ENCODE measurements around the gene CLCN7. TPM values are rescaled to one million over a fixed set of nuclear protein-coding genes. Genes with fewer than 3 reads are reported as not detected.
"Not testable (repeated sequence)": the region's sequence is repeated elsewhere in the genome, so short reads cannot be mapped to it uniquely, and the experiment has no call there.

The CLCN7 gene
- total RNA-seq, 6 experiments from 2014 or later: 47.5 to 62.6 (median 51.3) TPM

GRCh38 chr16:1470481-1471251 is 4.2 kb downstream of the CLCN7 start:
- Mint-ChIP-seq H3K4me3 (no peak overlapping the region), H3K9me3 (no peaks in the 10 kb centered on the region), H3K36me3 (ENCODE audit: low read depth) (no peaks in the 10 kb centered on the region), H3K4me1 (ENCODE audit: low read depth) (peaks cover 24% of the 10 kb centered on the region), H3K27me3 (ENCODE audit: insufficient read depth) (peaks cover 1% of the 10 kb centered on the region), H3K27ac (peak overlapping the region; percentile 59; the same call in 1 of the 2 replicates)
- TF ChIP-seq, protein P1, sequence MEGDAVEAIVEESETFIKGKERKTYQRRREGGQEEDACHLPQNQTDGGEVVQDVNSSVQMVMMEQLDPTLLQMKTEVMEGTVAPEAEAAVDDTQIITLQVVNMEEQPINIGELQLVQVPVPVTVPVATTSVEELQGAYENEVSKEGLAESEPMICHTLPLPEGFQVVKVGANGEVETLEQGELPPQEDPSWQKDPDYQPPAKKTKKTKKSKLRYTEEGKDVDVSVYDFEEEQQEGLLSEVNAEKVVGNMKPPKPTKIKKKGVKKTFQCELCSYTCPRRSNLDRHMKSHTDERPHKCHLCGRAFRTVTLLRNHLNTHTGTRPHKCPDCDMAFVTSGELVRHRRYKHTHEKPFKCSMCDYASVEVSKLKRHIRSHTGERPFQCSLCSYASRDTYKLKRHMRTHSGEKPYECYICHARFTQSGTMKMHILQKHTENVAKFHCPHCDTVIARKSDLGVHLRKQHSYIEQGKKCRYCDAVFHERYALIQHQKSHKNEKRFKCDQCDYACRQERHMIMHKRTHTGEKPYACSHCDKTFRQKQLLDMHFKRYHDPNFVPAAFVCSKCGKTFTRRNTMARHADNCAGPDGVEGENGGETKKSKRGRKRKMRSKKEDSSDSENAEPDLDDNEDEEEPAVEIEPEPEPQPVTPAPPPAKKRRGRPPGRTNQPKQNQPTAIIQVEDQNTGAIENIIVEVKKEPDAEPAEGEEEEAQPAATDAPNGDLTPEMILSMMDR (IDR thresholded peaks at IDR 0.05): no peak
- no peak for DNase-seq

DNA sequence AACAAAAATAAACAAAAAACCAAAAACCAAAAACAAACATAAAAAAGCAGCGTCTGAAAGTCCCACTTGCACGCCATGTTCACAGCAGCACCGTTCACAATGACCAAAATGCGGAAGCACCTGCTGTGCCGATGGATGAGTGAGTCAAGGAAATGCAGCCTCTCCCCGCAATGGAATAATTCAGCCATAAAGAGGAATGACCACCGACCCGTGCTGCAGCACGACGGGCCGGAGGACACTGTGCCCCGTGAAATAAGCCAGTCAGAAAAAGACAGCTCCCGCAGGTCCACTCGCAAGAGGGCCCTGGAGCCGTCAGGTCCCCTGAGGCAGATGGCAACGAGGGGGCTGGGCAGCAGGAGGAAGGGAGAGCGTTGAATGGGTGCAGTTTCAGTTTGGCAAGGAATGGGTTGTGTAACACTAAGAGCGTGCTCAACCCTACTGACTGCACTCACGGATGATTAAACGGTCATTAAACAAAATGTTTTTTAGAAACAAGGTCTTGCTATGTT is 5.1 kb downstream of the CLCN7 start:
- TF ChIP-seq, protein P1 (IDR thresholded peaks at IDR 0.05): no peak
- no peak overlapping the region for H3K27ac Mint-ChIP-seq

DNA sequence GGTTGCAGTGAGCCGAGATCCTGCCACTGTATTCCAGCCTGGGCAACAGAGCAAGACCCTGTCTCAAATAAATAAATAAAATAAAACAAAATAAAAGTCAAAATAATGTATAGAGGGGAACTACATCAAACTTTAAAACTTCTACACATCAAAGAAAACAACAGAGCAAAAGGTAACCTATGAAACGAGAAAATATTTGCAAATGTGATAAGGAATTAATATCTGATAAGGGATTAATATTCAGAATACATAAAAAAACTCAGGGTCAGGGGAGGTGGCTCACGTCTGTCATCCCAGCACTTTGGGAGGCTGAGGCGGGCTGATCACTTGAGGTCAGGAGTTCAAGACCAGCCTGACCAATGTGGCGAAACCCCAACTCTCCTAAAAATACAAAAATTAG is 5.7 kb downstream of the CLCN7 start:
- H3K27ac Mint-ChIP-seq; DNase-seq; H3K9me3 Mint-ChIP-seq; H3K27me3 Mint-ChIP-seq (ENCODE audit: insufficient read depth); H3K36me3 Mint-ChIP-seq (ENCODE audit: low read depth); H3K4me3 Mint-ChIP-seq: not testable (repeated sequence)
- peaks cover 19% of the 10 kb centered on the region for H3K4me1 Mint-ChIP-seq (ENCODE audit: low read depth)

More for the DNA sequence above, 5.1 kb downstream of the CLCN7 start:
- H3K4me3 Mint-ChIP-seq: no peak overlapping the region
- DNase-seq: no peak
- no peaks in the 10 kb centered on the region for H3K9me3 Mint-ChIP-seq
- H3K27me3 Mint-ChIP-seq (ENCODE audit: insufficient read depth): peaks cover 1% of the 10 kb centered on the region
- no peaks in the 10 kb centered on the region for H3K36me3 Mint-ChIP-seq (ENCODE audit: low read depth)
- peaks cover 20% of the 10 kb centered on the region for H3K4me1 Mint-ChIP-seq (ENCODE audit: low read depth)

DNA sequence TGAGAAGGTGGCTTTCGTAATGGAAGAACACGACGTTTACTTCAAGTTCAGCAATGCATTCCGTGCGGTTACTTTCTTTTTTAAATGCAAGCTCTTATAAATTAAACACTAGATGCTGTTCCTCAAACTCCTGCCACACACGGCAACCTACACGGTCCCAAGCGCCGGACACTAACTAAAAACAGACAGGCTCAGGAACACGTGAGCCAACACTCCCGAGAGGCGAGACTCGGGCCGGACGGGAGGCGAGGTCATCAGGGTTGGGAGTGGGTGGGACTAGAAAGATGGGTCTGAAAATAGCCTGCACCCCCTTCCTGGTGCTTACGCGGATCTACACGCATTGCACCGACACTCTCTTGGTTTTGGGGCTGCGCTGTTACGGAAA is 6.4 kb downstream of the CLCN7 start:
- Mint-ChIP-seq H3K9me3 (no peaks in the 10 kb centered on the region), H3K4me1 (ENCODE audit: low read depth) (peaks cover 15% of the 10 kb centered on the region), H3K4me3 (no peak overlapping the region), H3K36me3 (ENCODE audit: low read depth) (no peaks in the 10 kb centered on the region), H3K27ac (no peak overlapping the region), H3K27me3 (ENCODE audit: insufficient read depth) (no peaks in the 10 kb centered on the region; the same call in 1 of the 2 replicates)
- DNase-seq: no peak
- TF ChIP-seq, protein P1 (IDR thresholded peaks at IDR 0.05): no peak

DNA sequence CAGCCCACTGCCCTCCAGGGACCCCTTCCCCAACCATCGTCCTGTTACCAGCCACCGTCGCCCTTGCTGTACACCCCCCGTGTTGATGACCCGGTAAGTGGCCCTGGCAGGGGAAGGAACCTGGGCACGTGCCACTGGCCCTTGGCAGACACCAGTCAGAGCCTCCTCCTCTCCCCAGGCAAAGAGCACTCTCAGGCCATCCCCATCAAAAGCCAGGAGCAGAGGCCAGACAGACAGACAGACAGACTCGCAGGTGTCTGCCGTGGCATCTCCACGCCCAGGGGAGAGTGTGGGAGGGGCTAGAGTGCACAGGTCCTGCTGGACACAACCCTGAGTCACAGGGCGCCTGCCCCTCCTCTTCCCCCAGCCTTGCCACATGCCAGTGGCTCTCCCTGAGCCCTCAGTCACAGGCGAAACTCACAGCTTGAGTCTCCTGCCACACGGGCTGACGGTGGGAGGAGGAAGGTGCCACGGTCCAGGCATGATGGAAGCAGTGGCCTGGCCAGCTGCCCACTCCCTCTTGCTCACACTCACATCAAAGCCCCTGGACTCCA is 7.8 kb downstream of the CLCN7 start:
- no peaks in the 10 kb centered on the region for H3K36me3 Mint-ChIP-seq (ENCODE audit: low read depth)
- no peaks in the 10 kb centered on the region for H3K9me3 Mint-ChIP-seq
- no peaks in the 10 kb centered on the region; the same call in 1 of the 2 replicates for H3K27me3 Mint-ChIP-seq (ENCODE audit: insufficient read depth)
- peaks cover 15% of the 10 kb centered on the region for H3K4me1 Mint-ChIP-seq (ENCODE audit: low read depth)
- no peak for DNase-seq
- TF ChIP-seq, protein P1 (IDR thresholded peaks at IDR 0.05): no peak
- H3K27ac Mint-ChIP-seq: no peak overlapping the region
- H3K4me3 Mint-ChIP-seq: no peak overlapping the region

- Mint-ChIP-seq H3K36me3 (ENCODE audit: low read depth) (no peaks in the 10 kb centered on the region), H3K27me3 (ENCODE audit: insufficient read depth) (no peaks in the 10 kb centered on the region), H3K27ac (no peak overlapping the region), H3K4me3 (no peak overlapping the region), H3K4me1 (ENCODE audit: low read depth) (peaks cover 11% of the 10 kb centered on the region), H3K9me3 (no peaks in the 10 kb centered on the region)
- TF ChIP-seq, protein P1 (IDR thresholded peaks at IDR 0.05): no peak
- no peak for DNase-seq
Observed at GRCh38 chr16:1466054-1466453, 8.8 kb downstream of the CLCN7 start.

All from HFFc6 (cell line).